HG03571 (cell line): Measurements from ENCODE around the gene PADI1.

Experiments
- ATAC-seq: cut with Tn5 transposase; IDR thresholded peaks from one replicate; pipeline ENCODE4 v1.9.1; 2021; ENCODE audit not compliant: unreplicated experiment

The PADI1 gene

DNA sequence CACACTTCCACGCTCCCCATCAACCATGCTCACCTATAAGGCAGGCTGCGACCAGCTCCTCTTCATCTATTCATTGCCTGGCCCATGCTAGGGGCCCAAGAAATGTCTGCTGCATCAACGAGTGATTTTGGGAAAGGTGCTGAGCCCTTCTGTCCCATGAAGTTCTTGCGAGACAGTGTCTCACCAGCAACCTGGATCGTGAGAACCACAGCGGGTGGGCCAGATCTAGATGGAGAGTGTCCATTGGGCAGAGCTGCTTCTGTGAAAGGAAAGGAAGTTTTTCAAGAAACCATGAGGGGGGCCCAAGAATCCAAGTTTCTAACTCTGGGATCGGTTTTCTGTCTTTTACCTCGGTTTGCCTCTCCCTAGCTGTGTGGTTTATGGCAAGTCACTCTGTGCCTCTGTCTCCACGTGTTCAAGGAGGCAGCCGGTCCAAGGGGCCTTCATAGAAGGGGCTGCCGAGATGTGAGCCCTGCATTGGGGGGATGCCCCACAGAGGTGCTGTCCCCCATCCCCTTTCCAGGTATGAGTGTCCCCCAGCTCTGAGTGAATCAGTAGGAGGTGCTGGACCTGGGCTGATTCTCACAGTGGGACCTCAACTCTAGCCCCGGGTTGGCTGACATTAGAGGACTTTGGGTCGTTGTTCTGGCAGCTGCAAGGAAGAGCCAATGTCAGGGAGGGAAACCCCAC lies 8.3 kb upstream of the PADI1 start:
- no peak for ATAC-seq

DNA sequence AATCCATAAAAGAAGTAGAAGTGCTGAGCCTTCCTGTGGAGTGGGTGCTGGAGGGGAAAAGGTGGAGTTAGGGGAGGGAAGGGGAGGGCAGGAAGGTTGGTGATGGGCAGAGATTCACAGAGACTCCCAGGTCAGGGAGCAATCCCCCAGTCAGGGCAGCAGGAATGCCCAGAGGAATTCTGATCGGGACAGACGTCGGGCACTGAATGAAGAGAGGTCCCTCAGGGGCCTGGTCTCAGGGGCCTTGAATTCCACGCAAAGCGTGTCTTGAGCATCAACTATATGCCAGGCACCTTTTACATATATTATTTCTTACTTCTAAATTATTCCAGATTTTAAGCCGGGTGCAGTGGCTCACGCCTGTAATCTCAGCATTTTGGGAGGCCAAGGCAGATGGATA lies 7.2 kb upstream of the PADI1 start:
- ATAC-seq: no peak

DNA sequence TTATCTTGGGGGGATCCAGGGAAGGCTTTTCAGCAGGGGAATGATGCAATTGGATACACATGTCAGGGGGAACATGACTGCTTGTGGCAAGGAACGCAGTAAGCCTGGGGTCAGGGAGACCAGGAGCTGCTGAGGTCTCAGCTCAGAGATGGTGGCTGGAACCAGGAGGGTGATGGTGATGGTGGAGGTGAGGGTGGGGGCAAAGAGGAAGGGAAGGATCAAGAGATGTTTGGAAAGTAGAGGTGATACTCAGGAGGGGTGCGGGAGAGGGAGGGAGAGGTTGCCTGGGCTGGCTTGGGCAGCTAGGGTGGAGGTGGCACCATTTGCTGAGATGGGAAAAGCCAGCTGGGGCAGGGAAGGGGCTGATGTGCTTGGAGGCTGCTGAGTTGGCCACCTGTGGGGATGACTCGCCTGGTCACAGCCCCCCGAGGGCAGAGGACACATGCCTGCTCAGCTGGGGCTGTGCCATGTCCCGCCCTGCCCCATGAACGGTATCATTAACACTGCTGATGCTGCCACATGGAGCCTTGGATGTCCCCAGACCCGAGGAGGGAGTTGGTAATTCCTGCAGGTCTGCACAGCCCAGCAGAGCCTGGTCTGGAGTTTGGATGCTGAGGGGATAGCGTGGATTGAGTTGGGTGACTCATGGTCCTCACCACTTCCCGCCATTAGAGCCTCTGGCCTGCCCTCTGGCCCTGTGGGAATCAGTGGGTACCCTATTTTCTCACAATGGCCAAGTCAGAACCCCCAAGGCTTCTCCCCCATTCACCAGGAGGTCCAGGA lies 6.3 kb upstream of the PADI1 start:
- ATAC-seq: no peak

DNA sequence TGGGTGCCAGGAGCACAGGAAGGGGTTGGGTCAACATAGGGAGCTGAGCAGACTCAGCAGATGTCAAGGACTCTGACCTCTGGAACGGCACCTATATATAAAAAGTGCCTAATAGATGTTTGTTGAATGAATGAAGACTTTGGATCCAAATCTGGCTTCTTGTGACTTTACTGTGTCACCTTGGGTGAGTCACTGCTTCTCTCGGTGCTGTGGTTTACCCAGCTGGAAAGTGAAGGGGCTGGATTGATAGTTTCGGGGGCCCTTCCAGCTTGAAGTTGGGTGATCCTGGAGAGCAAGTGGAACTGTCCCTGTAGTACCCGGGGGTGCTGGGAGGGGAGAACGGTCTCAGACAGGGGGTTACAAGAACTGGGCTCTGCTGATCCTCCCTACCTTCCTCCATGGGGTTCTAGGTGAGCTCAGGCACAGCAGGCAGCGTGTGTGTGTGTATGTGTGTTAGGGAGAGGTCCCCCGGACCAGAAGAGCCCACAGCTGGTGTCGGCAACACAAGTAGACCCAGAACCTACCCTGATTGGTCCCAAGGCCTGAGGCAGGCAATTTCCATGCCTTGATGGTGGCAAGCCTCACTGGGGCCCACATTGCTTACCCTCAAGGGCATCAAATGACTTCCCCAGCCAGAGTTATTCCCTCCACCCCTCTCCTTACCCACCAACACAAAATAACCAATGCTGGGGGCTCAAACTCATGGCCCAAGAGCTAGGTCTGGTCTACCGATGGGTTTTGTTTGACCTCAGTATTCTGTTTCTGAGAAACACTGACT lies 5.5 kb upstream of the PADI1 start:
- no peak for ATAC-seq

DNA sequence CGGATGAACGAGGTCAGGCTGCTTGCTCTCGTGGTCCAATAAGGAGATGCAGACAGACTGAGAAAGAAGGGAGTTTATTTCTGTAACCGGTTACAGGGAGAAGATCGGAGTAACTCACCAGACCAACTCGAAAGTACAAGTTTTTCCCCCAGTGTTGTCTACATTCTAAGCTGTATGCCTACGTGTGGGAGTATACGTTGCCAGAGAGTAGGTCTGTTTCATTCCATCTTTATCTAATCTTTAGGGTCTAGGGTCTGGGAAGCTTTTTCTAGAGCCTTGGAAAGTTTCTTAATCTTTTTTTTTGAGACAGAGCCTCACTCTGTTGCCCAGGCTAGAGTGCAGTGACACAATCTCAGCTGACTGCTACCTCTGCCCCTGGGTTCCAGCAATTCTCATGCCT lies 4.7 kb upstream of the PADI1 start:
- ATAC-seq: no peak

DNA sequence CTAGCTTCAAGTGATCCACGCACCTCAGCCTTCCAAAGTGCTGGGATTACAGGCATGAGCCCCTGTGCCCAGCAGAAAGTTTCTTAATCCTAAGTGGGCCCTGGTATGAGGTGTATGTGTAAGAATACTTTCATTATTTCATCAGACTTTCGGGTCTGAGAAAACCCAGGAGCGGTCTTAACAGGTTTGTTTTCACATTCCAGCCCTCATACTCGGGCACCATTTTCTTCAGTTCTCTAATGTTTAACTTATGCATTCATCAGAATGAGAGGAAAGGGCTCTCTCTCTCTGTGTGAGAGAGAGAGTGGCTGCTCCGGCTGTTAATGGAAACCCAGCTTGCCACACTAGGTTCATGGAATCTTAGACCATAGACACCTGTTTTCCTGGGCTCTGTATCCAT lies 4.2 kb upstream of the PADI1 start:
- ATAC-seq: no peak

DNA sequence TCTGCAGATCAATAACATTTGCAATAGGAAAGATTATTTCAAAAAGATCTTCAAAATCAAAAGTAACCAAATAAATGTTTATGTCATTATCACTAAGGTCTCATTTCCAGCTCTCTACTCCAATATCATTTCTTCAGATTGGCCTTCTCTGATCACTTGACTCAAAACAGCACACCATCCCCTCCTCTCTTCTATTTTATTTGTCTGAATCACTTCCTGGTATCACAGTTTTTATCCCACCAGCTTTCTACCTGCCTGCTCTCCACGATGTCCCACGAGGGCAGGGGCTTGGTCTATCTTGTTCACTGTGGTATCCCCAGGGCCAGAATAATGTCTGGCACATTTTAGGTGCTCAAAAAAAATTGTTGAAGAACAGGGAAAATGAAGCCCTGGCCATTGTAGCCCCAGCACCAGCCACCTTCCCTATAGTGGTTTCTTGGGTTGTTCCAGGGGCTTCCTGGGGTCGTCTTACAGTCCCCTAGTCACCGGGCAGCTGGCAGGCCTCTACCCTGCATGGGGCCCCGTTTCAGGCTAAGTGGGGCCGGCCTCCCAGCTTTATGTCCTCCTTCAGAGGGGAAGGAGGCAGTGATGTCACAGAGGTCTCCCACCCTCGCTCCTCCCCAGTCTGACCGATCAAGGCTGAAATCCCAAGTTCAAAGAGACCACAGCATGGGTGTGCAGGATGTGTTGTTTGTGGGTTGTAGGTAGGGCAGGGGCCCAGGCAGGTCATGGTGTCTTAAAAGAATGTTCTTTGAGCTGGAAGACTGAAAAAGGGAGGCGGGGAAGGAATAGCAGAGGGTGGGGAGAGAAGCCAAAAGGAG lies 3.5 kb upstream of the PADI1 start:
- ATAC-seq: no peak

DNA sequence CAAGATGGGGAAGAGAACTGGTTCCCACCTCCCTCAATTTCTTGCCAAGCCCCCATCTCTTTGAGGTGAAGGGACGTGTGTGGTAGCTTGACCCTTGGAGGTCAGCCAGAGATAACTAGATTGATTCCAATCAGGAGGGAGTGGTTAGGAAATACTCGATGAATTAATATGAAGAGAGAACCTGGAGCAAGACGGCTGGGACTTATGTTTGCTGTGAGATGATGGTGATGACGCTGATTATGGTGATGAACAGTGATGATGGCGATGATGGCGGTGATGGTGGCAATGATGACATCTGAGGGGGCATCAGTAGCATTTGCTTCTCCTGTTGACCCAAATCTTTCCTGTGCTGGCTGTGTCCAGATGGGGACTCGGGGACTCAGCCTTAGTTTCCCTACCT lies 724 bp downstream of the PADI1 start:
- ATAC-seq: no peak

DNA sequence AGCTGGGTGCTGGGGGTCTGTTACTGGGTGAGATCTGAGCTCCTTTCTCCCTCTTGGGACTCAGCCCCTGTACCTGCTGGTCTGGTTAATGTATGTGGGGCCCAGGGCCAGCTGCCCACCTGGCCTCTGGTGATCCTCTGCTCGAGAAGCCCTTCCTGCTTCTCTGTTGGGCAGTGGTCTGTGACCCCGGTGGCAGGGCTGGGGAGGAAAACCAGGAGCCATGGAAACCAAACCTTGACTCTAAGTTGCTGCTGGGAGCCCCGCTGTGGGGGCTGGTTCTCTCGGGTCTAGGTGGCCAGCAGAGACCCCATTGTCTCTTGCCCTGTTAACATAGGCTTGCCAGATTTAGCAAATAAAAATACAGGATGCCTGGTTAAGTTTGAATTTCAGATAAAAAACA lies 1.3 kb downstream of the PADI1 start:
- ATAC-seq: no peak

DNA sequence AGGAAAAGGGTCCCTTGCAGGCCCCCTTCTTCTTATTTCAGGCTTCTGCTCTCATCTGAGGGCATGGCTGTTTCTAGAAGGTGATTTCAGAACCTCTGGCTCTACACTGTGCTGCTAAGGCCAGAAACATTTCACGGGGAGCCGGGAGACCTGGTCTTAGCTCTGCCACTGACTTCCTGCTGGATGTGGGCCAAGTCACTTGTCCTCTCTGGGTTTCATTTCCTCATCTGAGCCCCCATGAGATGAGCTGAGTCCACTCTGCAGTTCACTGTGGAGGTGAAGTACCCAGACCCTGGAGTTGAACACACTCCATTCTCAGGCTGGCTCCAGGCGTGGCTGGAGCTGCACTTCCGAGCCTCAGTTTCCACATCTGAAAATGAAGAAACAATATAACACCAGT lies 2.1 kb downstream of the PADI1 start:
- peak; percentile 59 for ATAC-seq

DNA sequence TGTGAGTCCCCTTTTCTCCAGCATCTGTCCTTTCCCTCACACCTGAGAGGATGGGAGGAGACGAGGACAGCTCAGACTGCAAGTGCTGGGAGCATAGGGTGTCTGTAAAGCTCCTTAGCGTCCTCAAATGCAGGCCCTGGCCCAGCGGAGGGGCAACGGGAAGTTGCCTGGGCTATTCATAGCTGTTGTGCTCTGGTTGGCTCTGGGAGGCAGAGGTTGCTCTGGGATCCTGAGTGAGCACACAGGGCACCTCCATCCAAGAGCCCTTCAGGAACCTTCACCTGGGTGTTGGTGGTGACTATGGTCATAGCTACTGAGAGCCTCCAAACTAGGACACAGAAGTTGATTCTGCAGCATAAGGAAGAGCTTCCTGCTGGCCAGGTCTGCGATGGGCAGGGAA lies 2.6 kb downstream of the PADI1 start:
- ATAC-seq: no peak

DNA sequence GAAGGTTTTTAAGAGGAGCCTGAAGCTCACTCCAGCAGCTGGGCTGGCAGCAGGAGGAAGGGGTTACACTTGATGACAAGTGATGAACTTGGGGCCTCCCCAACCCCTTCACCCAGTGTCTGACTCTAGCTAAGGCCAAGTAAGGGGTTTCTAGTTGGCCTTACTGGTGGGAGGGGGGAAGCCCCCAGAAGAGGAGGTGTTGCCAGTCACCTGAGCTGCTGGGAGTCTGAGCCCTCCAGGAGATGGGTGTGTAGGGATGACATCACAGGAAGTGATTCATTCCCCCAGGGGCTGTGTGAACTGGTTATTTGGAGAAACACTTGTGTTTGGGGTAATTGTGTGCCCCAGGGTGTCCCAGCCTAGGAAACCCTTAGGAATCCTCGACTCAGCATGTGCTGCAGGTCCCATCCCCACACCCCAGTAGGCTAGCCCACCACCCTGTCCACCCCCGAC lies 3.1 kb downstream of the PADI1 start:
- no peak for ATAC-seq

DNA sequence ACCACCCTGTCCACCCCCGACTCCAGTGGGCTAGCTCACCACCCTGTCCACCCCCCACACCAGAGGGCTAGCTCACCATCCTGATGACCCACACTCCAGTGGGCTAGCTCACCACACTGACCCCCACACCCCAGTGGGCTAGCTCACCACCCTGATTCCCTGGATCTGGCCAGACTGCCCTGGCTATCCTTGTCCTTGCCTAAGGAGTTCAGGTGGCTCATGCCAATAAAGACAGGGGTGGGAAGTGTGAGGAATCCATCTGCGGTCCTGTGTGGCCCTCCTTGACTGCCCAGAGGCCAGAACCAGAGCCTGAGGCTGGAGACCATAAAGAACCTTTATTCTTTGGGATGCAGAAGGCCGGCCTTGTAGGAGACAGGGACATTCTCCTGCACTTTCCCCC lies 3.6 kb downstream of the PADI1 start:
- ATAC-seq: no peak

DNA sequence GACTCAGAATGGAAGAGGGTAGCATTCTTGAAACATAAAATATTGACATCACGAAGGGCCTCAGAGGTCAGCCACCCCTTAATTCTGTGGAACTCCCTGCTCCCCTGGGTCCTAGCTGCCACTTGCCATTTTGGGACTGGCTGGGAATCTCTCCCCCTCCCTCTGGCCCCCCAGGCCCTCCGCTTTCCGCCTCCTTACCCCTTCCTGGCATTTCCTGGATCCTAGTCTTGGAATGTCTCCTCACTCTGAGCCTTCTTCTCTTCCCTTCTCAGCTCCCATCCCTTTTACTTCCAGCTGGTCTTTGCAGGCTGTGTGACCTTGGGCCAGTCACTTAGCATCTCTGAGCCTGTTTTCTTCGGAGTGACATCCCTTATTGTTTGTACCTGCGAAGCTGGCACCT lies 4.5 kb downstream of the PADI1 start:
- ATAC-seq: no peak

DNA sequence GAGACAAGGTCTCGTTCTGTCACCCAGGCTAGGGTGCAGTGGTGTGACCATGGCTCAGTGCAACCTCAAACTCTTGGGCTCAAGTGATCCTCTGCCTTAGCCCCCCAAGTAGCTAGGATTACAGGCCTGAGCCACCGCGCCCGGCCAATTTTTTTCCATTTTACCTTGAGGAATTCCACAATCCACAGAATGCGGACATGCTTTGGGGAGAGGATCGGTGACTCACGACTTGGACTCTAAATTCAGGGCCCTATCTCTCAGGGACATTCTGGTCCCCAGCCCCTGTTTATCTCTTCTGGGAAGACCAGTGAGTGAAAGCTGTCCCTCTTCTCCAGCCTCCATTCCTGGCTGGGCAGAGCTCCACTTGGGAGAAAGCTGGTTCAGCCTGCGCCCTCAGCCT lies 5.2 kb downstream of the PADI1 start:
- no peak for ATAC-seq

DNA sequence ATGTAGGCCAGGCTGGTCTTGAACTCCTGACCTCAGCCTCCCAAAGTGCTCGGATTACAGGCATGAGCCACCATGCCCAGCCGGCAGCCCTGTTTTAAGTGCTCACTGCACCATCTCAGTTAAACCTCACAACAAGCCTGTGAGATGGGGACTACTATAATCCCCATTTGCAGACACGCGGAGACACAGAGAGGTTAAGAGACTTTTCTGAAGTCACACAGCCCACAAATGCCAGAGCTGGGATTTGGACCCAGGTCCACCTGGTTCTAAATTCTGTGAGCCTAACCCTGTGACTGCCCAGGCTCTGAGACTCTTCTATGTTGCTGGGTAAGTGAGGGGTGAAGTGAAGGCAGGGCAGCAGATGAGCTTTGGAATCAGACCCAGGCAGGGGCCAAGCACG lies 6.4 kb downstream of the PADI1 start:
- ATAC-seq: no peak

DNA sequence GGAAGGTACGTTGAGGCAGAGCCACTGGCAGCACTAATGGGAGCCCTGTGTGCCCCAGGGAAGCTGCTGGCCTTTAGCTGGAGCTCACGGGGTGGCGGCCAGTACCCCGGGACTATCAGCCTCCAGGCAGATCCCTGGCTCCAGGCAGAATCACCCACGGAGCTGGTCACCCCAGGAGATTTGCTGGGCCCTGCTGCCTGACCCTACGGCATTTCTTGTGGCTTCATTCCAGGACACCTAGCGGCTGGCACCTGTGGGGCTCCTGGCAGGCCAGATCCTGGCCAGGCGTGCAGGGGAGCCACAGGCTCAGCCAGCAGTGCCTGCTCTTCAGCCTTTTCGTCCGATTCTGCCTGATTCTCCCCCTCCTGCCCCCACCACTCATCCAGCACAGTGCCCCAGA lies 7.1 kb downstream of the PADI1 start:
- ATAC-seq: no peak

DNA sequence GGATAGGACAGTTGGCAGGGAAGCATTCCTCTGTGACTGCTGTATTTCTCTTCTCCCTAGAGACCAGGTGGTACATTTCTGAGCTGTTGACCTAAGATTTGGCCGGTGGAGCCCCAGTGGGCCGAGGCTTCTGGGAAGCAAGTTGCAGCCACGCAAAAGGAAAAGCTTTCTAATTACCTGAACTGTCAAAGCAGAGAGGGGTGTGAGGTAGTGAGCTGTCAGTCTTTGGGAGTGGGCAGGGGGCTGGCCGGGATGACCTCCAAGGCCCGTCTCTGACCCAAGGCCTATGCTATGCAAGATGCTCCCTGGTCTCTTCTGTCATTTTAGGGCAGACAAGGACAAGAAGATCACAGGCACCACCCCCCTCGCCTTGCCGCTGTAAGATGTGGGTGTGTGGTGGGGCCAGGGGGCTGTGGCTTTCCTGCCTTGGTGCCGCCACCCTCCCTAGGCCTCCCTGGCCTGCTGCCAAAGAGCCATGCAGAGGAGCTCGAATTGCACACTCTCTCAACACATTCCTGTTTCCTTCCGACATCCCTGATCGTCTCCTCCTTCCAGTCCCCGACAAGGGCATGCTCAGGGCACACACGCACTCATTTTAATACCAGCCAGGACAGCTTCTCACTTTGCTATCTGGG lies 7.7 kb downstream of the PADI1 start:
- ATAC-seq: no peak

DNA sequence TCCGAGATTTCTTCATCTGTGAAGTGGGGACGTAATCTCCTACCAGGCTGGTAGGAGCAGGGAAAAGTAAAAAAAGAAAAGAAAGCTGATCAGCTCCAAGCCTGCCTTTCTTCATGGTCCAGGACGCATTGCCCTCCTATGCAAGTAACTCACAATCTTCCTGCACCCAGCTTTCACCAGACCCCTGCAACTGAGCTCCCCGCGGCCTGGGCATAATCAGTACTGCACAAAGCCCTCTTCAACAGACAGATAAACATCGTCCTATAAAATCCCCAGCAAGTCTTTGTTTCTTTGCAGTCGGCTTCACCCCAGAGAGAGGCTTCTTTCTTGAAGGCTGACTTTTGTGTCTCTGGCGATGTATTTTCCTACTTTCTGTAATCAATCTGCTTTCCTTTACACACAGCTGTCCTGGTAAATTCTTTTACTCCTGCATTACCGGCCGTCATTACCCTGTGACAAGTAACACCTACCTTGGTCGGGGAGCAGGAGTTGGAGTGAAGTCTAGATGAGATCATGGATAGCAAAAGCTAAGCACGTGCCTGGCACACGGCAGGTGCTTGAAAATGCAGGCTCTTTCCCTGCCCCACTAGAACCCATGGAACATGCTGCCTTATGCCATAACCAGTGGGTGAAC lies 8.3 kb downstream of the PADI1 start:
- ATAC-seq: no peak

DNA sequence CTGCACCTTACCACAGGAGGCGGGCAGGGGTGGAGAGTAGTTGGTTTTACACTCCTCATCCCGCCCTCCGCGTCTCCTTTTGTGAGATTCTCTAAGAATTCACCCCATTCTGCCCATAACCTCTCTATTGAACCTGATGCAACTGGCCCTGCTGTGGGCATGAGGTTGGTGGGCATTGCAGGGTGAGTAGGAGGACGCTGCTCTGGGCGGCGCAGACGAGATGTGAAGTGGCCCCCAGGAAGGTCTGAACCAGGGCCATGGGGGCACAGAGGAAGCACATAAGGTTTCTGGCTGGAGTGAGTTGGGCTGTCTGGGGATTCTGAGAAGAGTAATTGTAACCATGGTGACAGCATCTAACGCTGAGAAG lies 8.8 kb downstream of the PADI1 start:
- no peak for ATAC-seq
